GM19099 (cell line): ENCODE results near the gene CPSF7.

Experiments
- POLR2A ChIP-seq: IDR thresholded peaks from 3 replicates; pipeline ENCODE4 v1.6.1; 2011; ENCODE audit warnings: low read depth; ENCODE audit not compliant: insufficient read length; ENCODE audit errors: extremely low read depth

CPSF7 gene

DNA sequence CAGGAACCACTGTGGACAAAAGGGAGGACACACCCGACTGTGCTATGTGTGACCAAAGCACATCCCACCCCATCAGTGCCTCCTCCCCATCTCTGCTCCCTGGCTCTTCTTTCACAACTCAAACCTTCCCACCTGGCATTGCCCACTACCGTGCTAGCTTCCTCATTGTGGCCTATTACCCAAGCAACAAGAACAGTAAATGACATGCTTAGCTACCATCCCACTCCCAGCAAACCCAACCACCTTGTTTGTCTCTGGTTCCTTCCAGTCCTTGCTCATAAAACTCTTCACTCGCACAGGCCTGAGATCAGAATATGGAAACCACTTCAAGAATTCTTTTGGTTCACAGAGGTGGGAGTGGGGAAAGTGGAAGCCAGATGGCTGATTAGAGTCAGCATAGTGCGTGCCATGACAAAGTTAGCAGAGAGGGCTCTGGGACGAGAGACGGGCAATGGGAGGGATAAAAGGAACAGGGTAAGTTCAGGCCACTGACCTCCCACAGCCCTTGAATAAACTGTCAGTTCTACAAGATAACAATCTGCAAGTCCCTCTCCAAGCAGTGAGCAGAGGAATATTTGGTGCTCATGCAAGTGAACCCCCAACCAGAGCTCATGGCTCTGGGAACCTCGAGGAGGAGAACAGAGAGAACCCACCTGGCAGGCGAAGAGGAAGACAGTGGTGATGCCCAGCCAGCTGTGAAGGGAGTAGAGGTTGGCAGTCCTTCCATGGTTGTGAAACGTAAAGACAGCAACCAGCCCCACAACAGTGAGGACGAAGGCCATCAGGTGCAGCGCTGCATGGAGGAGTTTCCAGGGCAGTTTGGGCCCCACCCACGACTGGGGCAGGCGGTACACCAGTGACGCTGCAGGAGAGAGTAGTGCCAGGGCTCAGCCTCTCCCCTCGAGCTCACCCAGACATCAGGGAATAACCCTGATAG is 76.4 kb downstream of the CPSF7 start:
- no peak for TF ChIP-seq POLR2A
